ENCODE data around the gene COQ7.
A peak's percentile ranks its signal among the peaks of the same experiment; 100 is the strongest.

Gene COQ7

DNA sequence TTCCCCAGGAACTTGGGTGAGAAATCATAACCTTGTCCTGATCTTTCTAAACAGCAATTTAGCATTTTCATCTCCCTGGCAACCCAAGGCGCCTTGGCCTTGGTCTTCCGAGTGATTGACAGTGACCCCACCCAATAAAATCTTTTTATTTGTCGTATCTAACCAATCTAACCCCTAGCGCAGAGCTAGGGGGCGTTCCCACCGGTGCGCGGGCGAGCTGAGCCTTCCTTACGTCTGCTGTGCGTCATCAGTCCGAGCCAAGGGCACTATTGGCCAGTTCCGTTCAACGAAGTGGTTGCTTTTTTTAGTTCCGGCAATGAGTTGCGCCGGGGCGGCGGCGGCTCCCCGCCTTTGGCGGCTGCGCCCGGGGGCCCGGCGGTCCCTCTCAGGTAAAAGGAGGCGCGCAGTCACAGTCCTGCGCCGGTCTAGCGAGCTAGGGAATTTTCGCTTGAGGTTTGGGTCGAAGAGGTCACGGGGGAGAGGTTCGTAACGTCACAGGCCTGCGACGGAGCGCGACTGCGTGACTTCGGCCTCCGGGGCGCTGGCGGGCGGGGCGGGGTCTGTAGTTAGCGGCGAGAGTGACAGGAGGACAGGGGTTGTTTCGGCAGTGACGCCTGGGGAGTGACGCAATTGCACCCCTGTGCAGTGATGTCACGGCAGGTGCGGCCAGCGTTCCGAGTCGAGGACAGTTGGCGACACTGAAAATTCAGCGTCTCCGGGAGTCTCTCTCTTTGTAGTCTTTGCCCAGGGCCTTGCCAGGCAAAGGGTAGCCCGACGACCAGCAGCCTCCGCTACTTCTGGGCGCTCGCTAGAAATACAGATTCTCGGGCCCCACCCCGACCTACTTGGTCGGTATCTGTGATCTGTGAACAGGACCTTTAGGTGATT, at the start of gene COQ7:
TSS of gene COQ7 (plus strand) at position 266 of the 888 bp plus-strand sequence. CDS start at position 317, 51 bp downstream.
- DNase-seq: peak; percentile 100

DNA sequence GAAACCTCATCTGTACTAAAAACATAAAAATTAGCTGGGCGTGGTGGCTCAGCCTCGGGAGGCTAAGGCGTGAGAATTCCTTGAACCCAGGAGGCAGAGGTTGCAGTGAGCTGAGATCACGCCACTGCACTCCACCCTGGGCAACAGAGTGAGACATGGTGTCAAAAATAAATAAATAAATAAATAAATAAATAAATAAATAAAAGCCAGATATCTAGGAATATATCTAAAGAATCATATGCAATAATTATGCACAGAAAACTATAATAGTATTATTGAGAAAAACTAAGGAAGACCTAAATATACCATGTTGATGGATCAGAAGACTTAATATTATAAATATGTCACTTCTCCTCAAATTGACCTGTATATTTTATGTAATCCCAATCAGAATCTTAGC, 46.7 kb upstream of the COQ7 start:
- DNase-seq: no peak

DNA sequence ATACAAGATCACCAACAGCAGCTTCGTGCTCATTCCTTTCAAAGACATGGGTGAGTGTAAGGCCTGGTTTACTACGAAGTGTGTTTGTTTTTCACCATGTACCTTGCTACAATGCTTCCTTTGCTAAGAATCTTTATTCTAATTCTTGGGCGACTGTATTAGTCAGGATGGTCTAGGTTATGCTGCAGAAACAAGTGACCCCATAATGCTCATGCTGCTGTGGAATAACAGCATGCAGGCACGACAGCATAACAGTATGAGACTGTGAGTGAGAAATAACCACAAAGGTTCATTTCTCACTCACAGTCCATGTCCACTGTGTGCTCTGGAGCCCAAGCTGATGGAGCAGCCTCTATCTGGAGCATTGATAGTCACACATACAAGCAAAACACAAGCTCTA, 45.7 kb upstream of the COQ7 start:
- DNase-seq: no peak

DNA sequence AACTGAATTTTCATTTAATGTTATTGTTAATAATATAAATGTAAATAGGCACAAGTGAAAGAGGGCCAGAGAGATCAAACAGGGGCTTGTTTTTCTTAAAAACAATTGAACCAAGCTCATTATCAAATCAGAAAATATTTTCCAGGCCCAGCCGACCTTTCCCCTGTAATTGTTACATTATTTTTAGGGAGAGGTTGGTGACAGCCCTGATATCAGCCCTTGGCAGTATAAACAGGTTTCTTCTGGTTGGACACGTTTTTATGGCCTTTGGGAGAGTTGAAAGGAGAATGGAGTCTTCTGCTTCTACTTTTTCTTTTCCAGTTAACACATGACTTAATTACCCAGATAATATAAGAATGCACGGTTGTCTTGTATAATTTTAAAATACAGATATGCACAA, 40.0 kb upstream of the COQ7 start:
- no peak for DNase-seq

DNA sequence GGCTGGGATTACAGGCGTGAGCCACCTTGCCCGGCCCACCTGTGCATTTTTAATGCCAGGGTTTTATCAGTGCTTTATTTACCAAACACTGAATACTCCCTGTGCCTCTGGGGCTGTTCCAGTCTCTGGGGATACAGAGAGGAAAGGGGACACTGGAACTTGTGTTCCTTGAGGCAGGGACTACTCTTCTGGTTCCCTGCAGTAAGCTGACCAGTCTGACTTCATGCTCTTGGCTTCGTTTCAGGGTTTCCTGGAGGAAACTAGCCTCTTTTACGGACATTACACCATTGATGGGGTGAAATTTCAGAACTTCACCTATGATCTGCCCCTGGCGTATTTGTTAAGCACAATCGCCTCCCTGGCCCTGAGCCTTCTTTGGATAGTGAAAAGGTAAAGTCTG, 37.4 kb upstream of the COQ7 start:
- DNase-seq: no peak

DNA sequence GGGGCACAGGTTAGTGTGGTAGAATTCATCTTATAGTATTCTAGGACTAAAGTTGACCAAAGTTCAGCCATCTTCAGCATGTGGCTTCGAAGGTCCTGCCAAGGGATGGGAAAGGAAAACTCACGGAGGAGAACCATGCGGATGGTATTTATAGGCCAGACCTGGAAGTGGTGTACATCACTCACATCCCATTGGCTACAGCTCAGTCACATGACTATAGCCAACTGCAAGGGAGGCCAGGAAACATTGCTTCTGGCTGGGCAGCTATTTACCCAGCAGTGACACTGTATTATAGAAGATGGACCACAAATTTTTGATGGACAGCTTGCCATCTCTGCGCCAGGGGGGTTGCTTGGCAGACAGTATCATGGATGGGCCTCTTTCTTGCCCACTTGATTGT, 35.7 kb upstream of the COQ7 start:
- no peak for DNase-seq

DNA sequence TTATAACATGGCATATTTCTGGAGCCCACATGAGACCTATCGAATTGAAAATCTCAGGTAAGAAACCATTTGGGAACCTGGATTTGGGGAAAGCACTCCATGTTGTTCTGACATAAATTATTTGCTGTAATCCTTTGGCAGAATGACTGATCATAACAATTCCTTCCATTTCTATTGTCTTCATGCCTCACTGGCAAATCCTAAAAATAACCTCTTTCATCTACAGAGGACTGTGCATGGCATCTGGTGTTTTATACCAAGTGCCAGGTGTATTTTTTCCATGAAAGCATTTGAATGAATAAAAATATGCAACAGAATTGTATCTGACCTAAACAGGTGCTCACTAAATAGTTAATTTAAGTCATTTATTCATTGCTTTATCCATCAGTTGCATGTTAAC, 33.7 kb upstream of the COQ7 start:
- DNase-seq: no peak

DNA sequence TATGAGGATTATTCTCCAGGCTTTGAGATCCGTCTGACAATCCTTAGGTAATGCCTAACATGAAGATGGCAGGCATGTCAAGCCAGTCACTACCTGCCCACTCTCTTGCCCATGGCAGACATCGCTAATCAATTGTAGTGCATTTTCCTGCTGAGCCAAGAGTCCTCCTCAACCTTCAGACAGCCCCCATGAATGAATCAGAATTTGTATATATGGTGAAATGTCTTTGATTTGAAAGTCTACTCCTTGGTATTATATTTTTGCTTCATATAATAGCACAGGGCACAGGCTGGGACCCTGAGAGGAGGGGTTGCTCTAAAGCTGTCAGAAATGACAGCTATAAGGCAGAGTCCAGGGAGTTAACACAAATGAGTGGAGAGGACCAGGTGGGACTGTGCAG, 27.0 kb upstream of the COQ7 start:
- DNase-seq: no peak

DNA sequence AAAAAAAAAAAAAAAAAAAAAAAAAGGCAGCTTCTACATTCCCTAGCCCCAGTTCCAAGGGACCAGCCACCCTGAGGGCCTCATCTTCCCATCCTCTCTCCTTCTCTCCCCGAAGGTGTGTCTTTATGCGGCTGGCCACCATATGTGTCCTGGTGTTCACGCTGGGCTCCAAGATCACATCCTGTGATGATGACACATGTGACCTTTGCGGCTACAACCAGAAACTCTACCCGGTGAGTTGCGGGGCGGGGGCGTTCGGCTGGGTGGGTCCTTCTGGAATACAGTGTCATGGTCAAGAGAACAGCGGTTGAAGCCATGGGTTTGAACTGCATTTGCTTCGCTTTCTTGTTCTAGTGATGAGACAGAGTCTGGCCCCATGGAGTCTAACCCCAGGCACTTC, 22.6 kb upstream of the COQ7 start:
- DNase-seq: no peak

DNA sequence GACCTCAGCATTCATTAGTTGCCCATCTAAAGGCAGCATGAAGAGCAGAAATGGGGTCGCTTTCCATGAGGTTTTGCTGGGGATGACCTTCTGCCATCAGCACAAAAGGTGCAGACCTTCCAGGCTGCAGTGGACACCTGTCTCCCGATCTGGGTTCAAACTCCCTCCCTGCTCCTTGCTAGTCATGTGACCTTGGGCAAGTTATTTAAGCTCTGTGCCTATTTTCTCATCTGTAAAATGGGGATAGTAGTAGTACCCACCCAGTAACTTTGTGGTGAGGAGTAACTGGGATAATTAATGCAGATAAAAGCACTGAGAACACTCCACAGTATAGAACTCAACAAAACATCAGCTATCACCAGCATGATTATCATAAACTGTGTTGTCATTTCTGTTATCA, 21.4 kb upstream of the COQ7 start:
- DNase-seq: no peak

DNA sequence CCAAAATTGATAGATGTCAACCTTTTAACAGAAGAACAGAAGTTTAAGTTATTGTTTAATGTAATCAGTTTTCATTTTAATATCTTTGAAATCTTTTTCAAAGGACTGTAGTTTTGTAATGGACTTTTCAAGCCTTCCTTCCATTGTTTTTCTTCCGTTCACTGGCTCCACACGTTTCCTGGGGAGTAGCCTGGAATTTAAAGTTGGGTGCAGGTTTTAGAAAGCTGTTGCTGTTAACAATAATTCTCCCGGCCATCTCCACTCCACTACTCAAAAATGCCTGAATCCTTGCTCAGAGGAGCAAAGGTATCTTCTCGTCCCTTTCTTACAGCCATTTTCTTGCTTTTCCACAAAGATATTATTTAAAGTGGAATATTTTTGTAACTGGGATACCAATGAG, 4.7 kb upstream of the COQ7 start:
- no peak for DNase-seq

DNA sequence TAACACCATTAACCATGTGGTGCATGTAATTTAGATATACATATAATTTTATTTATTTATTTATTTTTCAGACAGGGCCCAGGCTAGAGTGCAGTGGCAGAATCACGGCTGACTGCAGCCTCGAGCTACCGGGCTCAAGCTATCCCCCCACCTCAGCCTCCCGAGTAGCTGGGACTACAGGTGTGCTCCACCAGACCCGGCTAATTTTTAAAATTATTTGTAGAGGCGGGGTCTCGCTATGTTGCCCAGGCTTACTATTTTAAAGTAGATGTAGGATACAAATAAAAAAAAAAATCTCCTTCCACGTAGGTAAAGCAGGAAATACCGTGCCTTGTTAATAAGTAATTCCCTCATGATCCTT, 446 bp upstream of the COQ7 start:
- no peak for DNase-seq

DNA sequence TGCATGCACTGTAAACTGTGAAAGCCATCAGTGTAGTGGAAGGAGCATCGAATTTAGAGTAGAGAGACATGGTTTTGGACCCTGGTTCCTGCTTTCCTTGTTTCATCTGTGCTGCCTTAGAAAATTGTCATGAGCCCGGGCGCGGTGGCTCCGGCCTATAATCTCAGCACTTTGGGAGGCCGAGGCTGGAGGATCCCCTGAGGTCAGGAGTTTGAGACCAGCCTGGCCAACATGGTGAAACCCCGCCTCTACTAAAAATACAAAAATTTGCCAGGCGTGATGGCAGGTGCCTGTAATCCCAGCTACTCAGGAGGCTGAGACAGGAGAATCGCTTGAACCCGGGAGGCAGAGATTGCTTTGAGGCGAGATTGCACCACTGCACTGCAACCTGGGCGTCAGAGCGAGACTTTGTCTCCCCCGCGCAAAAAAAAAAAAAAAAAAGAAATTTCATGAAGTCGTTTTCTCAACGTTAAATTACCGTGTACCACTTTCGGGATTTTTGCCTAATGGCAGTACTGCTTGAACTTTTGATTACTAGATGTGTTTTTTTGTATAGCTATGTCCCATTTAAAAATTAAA, 912 bp downstream of the COQ7 start:
- no peak for DNase-seq

DNA sequence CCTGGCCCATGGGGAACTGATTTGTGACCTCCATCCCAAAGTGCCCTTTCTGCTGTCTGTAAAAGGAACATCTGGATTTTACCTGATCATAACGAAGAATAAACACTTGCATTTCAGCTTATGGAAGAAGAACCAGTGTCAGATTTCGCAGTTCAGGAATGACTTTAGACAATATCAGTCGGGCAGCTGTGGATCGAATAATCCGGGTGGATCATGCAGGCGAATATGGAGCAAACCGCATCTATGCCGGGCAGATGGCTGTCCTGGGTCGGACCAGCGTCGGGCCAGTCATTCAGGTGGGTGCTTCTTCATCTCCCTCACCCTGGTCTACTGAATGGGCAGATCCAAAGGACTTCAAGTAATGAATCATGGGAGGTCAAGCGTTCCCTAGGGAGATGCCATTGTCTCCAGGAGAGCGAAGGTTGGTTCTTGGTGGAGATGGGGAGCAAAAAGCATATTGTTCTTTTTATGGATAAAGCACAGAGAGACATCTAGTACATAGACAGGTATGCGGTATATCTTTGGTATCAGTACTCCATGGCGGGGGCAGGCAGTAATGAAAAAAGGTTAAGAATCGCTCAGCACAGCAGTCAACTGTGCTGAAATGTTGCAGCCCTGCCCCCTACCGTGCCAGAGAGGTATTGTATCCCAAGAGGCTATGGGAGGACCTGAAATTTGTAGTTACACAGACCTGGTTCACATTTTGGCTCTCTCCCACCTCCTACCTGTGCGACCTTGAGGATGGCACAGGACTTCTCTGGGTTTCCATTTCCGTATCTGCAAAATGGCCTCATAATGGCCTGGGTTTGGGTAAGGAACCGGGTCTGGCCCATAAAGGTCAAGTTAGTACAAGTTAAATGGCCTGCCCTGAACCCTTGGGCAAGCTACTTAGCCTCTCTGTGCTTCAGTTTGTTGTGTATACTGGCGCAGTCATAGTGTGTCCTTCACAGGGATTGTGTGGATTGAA, 4.7 kb downstream of the COQ7 start:
- DNase-seq: peak; percentile 39

DNA sequence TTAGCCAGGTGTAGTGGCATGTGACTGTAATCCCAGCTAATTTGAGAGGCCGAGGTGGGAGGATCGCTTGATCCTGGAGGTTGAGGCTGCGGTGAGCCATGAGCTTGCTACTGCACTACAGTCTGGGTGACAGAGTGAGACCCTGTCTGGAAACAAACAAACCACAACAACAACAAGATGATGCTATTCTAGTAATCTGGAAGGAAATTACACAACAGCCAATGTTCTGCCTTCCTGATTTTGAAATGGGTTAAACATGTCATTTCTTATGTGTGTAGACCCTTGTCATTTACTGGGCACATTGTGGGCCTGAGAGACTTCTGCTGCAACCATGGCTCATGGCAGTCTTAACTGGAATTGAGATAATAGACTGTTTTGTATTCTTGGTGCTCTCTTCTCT, 5.9 kb downstream of the COQ7 start:
- DNase-seq: peak; percentile 42

DNA sequence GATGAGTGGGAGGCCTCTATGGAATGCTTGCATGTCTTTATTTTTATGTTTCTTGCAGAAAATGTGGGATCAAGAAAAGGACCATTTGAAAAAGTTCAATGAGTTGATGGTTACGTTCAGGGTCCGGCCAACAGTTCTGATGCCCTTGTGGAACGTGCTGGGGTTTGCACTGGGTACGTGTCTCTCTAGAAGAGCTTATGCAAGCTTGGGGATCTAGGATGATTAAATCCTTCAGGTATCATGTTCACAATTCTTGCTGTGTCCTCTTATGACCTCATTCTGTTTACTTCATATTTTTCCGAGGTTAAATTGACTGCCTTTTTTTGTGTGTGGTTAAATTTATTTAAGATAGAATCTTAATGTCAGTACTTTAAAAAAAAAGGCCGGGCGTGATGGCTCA, 6.4 kb downstream of the COQ7 start:
- no peak for DNase-seq

DNA sequence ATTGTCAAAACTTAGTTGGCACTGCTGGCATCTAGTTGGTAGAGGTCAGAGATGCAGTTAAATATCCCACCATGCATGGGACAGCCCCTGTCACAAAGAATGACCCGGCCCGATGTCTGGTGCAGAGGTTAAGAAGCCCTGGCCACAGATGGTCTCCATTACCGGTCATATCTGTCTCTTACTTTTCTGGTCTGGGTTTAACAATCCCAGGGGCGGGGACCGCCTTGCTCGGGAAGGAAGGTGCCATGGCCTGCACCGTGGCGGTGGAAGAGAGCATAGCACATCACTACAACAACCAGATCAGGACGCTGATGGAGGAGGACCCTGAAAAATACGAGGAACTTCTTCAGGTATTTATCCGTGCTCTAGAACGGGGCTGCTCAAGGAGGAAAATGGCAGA, 8.1 kb downstream of the COQ7 start:
- DNase-seq: no peak

DNA sequence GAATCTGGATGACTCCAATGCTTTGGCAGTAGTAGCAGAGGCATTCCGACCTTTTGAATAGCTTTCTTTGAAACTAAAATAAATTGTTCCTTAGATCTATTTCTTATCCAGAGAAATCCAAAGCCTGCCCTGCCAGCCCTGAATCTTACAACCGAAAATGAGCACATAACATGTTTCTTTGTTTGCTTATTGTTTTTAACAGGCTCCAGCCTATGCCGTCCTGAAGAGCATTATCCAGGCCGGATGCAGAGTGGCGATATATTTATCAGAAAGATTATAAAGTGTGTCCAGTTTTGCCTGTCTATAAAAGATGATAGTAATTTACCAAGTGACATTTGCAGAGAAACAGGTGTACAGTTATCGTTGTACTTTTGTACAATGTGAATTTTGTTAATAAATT, 10.5 kb downstream of the COQ7 start:
- no peak for DNase-seq

DNA sequence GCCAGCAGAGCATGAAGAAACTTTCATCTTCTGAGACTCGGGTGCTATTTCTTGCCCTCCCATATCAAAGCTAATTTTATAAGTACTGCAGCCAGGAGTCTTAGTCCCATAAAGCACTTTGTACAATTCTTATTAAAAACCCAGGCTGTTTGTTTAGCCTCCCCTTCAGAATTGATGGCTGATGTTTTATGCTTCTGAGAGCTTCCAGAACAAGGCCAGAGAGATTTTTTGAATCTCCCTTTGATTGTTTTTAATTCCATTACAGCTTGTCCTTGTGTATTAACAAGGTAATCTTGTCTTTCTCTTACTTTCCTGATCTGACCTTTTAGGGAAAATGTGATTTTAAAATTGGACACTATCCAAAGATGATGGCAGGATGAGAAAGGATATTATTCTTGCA, 16.3 kb downstream of the COQ7 start:
- DNase-seq: no peak

DNA sequence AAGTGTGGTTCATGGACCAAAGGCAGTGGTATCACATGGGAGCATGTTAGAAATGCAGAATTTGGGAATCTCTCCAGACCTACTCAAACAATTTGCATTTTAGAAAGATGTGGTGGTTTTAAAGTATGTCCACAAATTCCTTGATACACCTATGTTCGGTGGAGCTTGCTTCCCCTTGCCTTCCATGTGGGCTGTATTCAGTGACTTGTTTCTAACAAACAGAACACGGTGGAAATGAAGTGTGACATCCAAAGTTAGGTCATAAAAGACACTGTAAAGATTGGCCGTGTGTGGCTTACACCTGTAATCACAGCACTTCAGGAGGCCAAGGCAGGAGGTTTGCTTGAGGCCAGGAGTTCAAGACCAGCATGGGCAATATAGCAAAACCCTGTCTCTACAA, 16.7 kb downstream of the COQ7 start:
- no peak for DNase-seq

DNA sequence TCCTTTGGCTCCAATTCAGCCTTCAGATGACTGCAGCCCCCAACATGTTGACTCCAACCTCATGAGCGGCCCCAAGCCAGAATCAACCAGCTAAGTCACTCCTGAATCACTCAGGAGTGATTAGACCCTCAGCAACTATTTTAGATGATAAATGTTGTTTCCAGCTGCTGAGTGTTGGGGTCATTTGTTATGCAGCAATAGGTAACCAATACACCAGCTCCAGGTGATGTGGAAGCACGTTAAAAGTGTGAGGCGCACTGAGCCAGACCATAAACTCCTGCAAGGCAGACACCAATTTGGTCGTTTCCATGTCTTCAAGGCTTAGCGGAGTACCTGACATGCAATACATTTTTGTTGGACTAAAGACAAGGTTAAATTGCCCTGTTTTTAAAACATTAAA, 17.5 kb downstream of the COQ7 start:
- no peak for DNase-seq

DNA sequence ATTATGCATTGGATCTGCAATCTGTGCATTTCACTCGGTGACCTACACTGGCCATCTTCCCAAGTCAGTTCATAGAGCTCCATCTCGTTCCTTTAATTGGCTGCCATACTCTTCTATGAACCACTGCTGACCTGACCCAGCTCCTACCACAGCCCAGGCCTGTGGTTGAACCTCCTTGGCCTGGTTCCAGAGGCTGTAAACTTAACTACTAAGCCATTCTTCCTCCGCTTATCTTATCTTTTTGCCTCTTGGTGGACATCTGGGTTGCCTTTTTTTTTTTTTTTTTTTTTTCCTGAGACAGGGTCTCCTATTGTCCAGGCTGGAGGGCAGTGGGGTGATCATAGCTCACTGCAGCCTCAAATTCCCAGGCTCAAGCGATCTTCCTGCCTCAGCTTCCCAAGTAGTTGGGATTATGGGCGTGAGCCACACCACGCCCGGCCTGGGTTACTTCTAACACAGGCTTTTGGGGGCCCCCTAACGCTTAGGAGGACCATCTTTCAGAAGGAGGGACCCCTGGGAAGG, 18.3 kb downstream of the COQ7 start:
- no peak for DNase-seq
